Measurements from ENCODE around the gene MAN2A2.

MAN2A2 gene

GRCh38 chr15:90945091-90945490 is 42.0 kb downstream of the MAN2A2 start:
- Histone ChIP-seq H4K8ac (ENCODE audit: low read depth, low read length) (no peak overlapping the region), H3K4me1 (ENCODE audit: control insufficient read depth in 1 of 2, insufficient read depth in 2 of 2, low read length in 2 of 2) (no peaks in the 10 kb centered on the region), H4K12ac (ENCODE audit: low read depth, low read length) (no peak overlapping the region), H3K27ac (ENCODE audit: low read depth, low read length) (no peak overlapping the region), H3K27me3 (ENCODE audit: insufficient read depth, low read length) (no peaks in the 10 kb centered on the region), H3K9ac (ENCODE audit: low read length) (no peak overlapping the region), H3K4me2 (ENCODE audit: low read length) (no peak overlapping the region), H3K36me3 (ENCODE audit: control insufficient read depth in 1 of 2, insufficient read depth in 2 of 2, low read length in 2 of 2) (peaks cover 80 to 84% of the 10 kb centered on the region in 2 experiments), H3K23ac (ENCODE audit: low read length) (no peak overlapping the region), H3K4me3 (ENCODE audit: low read depth, low read length) (no peak overlapping the region), H2BK12ac (ENCODE audit: low read length) (no peak overlapping the region), H2AK5ac (ENCODE audit: low read length) (no peak overlapping the region), H2AFZ (ENCODE audit: insufficient read depth, low read length, poor library complexity) (no peak overlapping the region), H4K91ac (ENCODE audit: low read depth, low read length) (no peak overlapping the region), H3K9me3 (ENCODE audit: insufficient read depth, low read depth, low read length) (peaks cover 2% of the 10 kb centered on the region), H3K79me1 (ENCODE audit: low read length) (no peaks in the 10 kb centered on the region), H3K14ac (ENCODE audit: low read length) (no peak overlapping the region), H3K4ac (ENCODE audit: low read depth, low read length) (no peak overlapping the region), H3K79me2 (ENCODE audit: control insufficient read depth, insufficient read depth, low read length, poor library complexity) (no peaks in the 10 kb centered on the region), H2BK120ac (ENCODE audit: insufficient read depth, low read length, poor library complexity) (no peak overlapping the region), H2BK5ac (ENCODE audit: low read depth, low read length, poor library complexity) (no peak overlapping the region), H3K18ac (ENCODE audit: low read length) (no peak overlapping the region)
- no peak for DNase-seq
- WGBS (ENCODE audit: extremely low coverage, insufficient coverage, insufficient read length) = no CpG with 5 or more reads among the region's 7 CpGs

DNA sequence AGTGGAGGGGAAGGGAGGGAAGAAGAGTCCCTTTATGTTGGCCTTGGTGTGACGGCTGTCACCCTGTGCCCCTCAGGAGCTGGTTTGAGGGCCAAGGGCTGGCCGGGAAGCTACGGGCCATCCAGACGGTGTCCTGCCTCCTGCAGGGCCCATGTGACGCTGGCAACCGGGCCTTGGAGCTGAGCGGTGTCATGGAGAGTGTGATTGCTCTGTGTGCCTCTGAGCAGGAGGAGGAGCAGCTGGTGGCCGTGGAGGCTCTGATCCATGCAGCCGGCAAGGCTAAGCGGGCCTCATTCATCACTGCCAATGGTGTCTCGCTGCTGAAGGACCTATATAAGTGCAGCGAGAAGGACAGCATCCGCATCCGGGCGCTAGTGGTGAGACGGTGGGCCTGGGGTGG is 43.4 kb downstream of the MAN2A2 start:
- Histone ChIP-seq H3K18ac (ENCODE audit: low read length) (no peak overlapping the region), H3K4ac (ENCODE audit: low read depth, low read length) (no peak overlapping the region), H4K8ac (ENCODE audit: low read depth, low read length) (no peak overlapping the region), H3K79me1 (ENCODE audit: low read length) (no peaks in the 10 kb centered on the region), H2BK12ac (ENCODE audit: low read length) (no peak overlapping the region), H3K27ac (ENCODE audit: low read depth, low read length) (no peak overlapping the region), H3K14ac (ENCODE audit: low read length) (no peak overlapping the region), H2AK5ac (ENCODE audit: low read length) (no peak overlapping the region), H3K79me2 (ENCODE audit: control insufficient read depth, insufficient read depth, low read length, poor library complexity) (no peaks in the 10 kb centered on the region), H3K27me3 (ENCODE audit: insufficient read depth, low read length) (no peaks in the 10 kb centered on the region), H3K36me3 (ENCODE audit: control insufficient read depth in 1 of 2, insufficient read depth in 2 of 2, low read length in 2 of 2) (peaks cover 79 to 84% of the 10 kb centered on the region in 2 experiments), H2BK5ac (ENCODE audit: low read depth, low read length, poor library complexity) (no peak overlapping the region), H4K12ac (ENCODE audit: low read depth, low read length) (no peak overlapping the region), H3K4me1 (ENCODE audit: control insufficient read depth in 1 of 2, insufficient read depth in 2 of 2, low read length in 2 of 2) (no peaks in the 10 kb centered on the region), H4K91ac (ENCODE audit: low read depth, low read length) (no peak overlapping the region), H3K4me2 (ENCODE audit: low read length) (no peak overlapping the region), H3K23ac (ENCODE audit: low read length) (no peak overlapping the region), H3K9me3 (ENCODE audit: insufficient read depth, low read depth, low read length) (peaks cover 2% of the 10 kb centered on the region), H3K9ac (ENCODE audit: low read length) (no peak overlapping the region), H2BK120ac (ENCODE audit: insufficient read depth, low read length, poor library complexity) (no peak overlapping the region), H3K4me3 (ENCODE audit: low read depth, low read length) (no peak overlapping the region), H2AFZ (ENCODE audit: insufficient read depth, low read length, poor library complexity) (no peak overlapping the region)
- no CpG with 5 or more reads among the region's 16 CpGs for WGBS (ENCODE audit: extremely low coverage, insufficient coverage, insufficient read length)
- no peak for DNase-seq

DNA sequence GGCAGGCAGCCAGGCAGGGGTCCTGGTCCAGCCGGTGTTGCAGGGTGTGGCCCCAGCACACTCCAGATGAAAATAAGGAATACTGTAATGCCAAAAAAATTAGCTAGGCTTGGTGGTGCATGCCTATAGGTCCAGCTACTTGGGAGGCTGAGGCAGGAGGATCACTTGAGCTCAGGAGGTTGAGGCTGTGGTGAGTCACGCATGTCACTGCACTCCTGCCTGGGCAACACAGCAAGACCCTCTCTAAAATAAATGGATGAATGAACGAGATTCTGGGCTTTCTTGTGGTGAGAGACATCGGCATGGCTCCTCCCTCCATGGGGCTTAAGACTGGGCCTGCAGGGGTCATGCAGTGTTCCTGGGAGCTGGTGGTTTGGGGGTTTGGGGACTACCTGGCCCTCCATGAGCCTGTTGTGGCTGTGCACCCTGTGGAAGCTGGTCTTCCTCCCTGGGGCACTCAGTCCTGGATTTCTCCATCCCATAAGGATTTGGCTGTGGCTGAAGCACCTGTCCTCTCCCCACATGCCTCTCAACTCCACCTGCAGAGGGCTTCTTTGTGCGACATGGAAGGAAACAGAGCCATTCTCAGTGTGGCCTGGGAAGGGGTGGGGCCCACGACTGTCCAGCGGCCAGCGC is 44.0 kb downstream of the MAN2A2 start:
- Histone ChIP-seq H3K18ac (ENCODE audit: low read length) (no peak overlapping the region), H3K9me3 (ENCODE audit: insufficient read depth, low read depth, low read length) (peaks cover 2% of the 10 kb centered on the region), H3K4me3 (ENCODE audit: low read depth, low read length) (no peak overlapping the region), H2BK5ac (ENCODE audit: low read depth, low read length, poor library complexity) (no peak overlapping the region), H3K79me2 (ENCODE audit: control insufficient read depth, insufficient read depth, low read length, poor library complexity) (no peaks in the 10 kb centered on the region), H3K27me3 (ENCODE audit: insufficient read depth, low read length) (no peaks in the 10 kb centered on the region), H3K4me2 (ENCODE audit: low read length) (no peak overlapping the region), H3K14ac (ENCODE audit: low read length) (no peak overlapping the region), H2BK12ac (ENCODE audit: low read length) (no peak overlapping the region), H4K8ac (ENCODE audit: low read depth, low read length) (no peak overlapping the region), H2AFZ (ENCODE audit: insufficient read depth, low read length, poor library complexity) (no peak overlapping the region), H3K4ac (ENCODE audit: low read depth, low read length) (no peak overlapping the region), H3K4me1 (ENCODE audit: control insufficient read depth in 1 of 2, insufficient read depth in 2 of 2, low read length in 2 of 2) (no peaks in the 10 kb centered on the region), H4K12ac (ENCODE audit: low read depth, low read length) (no peak overlapping the region), H3K9ac (ENCODE audit: low read length) (no peak overlapping the region), H3K23ac (ENCODE audit: low read length) (no peak overlapping the region), H2BK120ac (ENCODE audit: insufficient read depth, low read length, poor library complexity) (no peak overlapping the region), H3K79me1 (ENCODE audit: low read length) (no peaks in the 10 kb centered on the region), H3K36me3 (ENCODE audit: control insufficient read depth in 1 of 2, insufficient read depth in 2 of 2, low read length in 2 of 2) (peaks cover 77 to 86% of the 10 kb centered on the region in 2 experiments), H2AK5ac (ENCODE audit: low read length) (no peak overlapping the region), H4K91ac (ENCODE audit: low read depth, low read length) (no peak overlapping the region), H3K27ac (ENCODE audit: low read depth, low read length) (no peak overlapping the region)
- DNase-seq = no peak
- no CpG with 5 or more reads among the region's 8 CpGs for WGBS (ENCODE audit: extremely low coverage, insufficient coverage, insufficient read length)

DNA sequence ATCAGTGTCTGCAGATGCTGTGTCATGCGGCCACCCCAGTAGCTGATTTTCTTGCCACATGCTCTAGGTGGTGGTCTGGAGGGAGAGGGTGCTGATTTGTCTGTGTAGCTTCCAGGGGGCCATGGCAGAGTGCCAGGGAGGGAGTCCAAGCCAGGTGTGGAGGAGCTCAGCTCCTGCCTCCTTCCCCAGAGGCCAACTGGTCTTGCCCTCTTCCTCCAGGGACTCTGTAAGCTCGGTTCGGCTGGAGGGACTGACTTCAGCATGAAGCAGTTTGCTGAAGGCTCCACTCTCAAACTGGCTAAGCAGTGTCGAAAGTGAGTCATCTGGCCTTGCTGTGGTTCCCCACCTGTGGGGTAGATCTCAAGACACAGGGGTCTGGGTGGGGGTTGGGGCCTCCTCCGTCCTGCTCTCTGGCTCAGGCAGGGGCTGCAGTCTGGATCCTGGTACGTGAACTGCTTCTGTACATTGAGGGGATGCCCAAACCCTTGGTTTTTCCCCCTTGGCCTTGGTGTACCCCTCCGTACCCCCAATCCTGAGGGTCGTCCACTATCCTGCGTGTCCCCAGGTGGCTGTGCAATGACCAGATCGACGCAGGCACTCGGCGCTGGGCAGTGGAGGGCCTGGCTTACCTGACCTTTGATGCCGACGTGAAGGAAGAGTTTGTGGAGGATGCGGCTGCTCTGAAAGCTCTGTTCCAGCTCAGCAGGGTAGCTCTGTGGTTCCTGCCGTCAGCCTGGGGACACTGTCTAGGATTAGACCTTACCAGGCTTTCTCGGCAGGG is 44.7 kb downstream of the MAN2A2 start:
- Histone ChIP-seq H2BK5ac (ENCODE audit: low read depth, low read length, poor library complexity) (no peak overlapping the region), H4K12ac (ENCODE audit: low read depth, low read length) (no peak overlapping the region), H3K36me3 (ENCODE audit: control insufficient read depth in 1 of 2, insufficient read depth in 2 of 2, low read length in 2 of 2) (peaks cover 73 to 85% of the 10 kb centered on the region in 2 experiments), H3K23ac (ENCODE audit: low read length) (no peak overlapping the region), H2AK5ac (ENCODE audit: low read length) (no peak overlapping the region), H3K9ac (ENCODE audit: low read length) (no peak overlapping the region), H3K4me2 (ENCODE audit: low read length) (no peak overlapping the region), H3K27ac (ENCODE audit: low read depth, low read length) (no peak overlapping the region), H4K8ac (ENCODE audit: low read depth, low read length) (no peak overlapping the region), H4K91ac (ENCODE audit: low read depth, low read length) (no peak overlapping the region), H2AFZ (ENCODE audit: insufficient read depth, low read length, poor library complexity) (no peak overlapping the region), H3K9me3 (ENCODE audit: insufficient read depth, low read depth, low read length) (peaks cover 2% of the 10 kb centered on the region), H2BK12ac (ENCODE audit: low read length) (no peak overlapping the region), H3K79me1 (ENCODE audit: low read length) (no peaks in the 10 kb centered on the region), H3K4me3 (ENCODE audit: low read depth, low read length) (no peak overlapping the region), H3K4ac (ENCODE audit: low read depth, low read length) (no peak overlapping the region), H3K4me1 (ENCODE audit: control insufficient read depth in 1 of 2, insufficient read depth in 2 of 2, low read length in 2 of 2) (no peaks in the 10 kb centered on the region), H3K14ac (ENCODE audit: low read length) (no peak overlapping the region), H3K27me3 (ENCODE audit: insufficient read depth, low read length) (no peaks in the 10 kb centered on the region), H3K18ac (ENCODE audit: low read length) (no peak overlapping the region), H2BK120ac (ENCODE audit: insufficient read depth, low read length, poor library complexity) (no peak overlapping the region), H3K79me2 (ENCODE audit: control insufficient read depth, insufficient read depth, low read length, poor library complexity) (no peaks in the 10 kb centered on the region)
- no CpG with 5 or more reads among the region's 18 CpGs for WGBS (ENCODE audit: extremely low coverage, insufficient coverage, insufficient read length)
- no peak for DNase-seq
